NCI-H82 (cell line): Measurements from ENCODE around the gene DDX47.
A peak's percentile ranks its signal among the peaks of the same experiment; 100 is the strongest.
"Not testable (repeated sequence)": the region's sequence is repeated elsewhere in the genome, so short reads cannot be mapped to it uniquely, and the experiment has no call there.

Experiments
- DNase-seq: peaks from one replicate; lab custom pipeline; 2025; lab: John Stamatoyannopoulos, UW

DDX47 gene

GRCh38 chr12:12796928-12797793 lies 16.0 kb upstream of the DDX47 start:
- no peak for DNase-seq

GRCh38 chr12:12797794-12798152 lies 15.4 kb upstream of the DDX47 start:
- no peak for DNase-seq

GRCh38 chr12:12798480-12798879 lies 14.7 kb upstream of the DDX47 start:
- DNase-seq, result no peak

GRCh38 chr12:12799163-12799920 lies 13.8 kb upstream of the DDX47 start:
- DNase-seq, result no peak

- no peak for DNase-seq
These were observed 12.6 kb upstream of the DDX47 start for GRCh38 chr12:12800406-12801180.

- DNase-seq, result not testable (repeated sequence)
These were observed 11.5 kb upstream of the DDX47 start for GRCh38 chr12:12801656-12802055.

GRCh38 chr12:12803186-12803585 lies 10.0 kb upstream of the DDX47 start:
- no peak for DNase-seq

GRCh38 chr12:12804011-12804410 lies 9.1 kb upstream of the DDX47 start:
- no peak for DNase-seq

- DNase-seq, result no peak
These were observed 8.7 kb upstream of the DDX47 start for GRCh38 chr12:12804432-12804886.

GRCh38 chr12:12806784-12807516 lies 6.2 kb upstream of the DDX47 start:
- no peak for DNase-seq

GRCh38 chr12:12807517-12807903 lies 5.6 kb upstream of the DDX47 start:
- not testable (repeated sequence) for DNase-seq

GRCh38 chr12:12807970-12808702 lies 5.0 kb upstream of the DDX47 start:
- DNase-seq, result no peak

- DNase-seq, result peak; percentile 40
These were observed 2.6 kb upstream of the DDX47 start for GRCh38 chr12:12810553-12811021.

- DNase-seq, result no peak
These were observed 1.8 kb upstream of the DDX47 start for GRCh38 chr12:12811343-12811742.

- DNase-seq, result no peak
These were observed 972 bp upstream of the DDX47 start for GRCh38 chr12:12812174-12812573.

- DNase-seq, result no peak
These were observed 477 bp upstream of the DDX47 start for GRCh38 chr12:12812618-12813119.

GRCh38 chr12:12817616-12818015 lies 4.5 kb downstream of the DDX47 start:
- DNase-seq, result no peak

- DNase-seq, result no peak
These were observed 5.6 kb downstream of the DDX47 start for GRCh38 chr12:12818701-12819100.

GRCh38 chr12:12819221-12819620 lies 6.1 kb downstream of the DDX47 start:
- DNase-seq, result no peak

GRCh38 chr12:12819752-12820311 lies 6.7 kb downstream of the DDX47 start:
- DNase-seq, result no peak
